Measurements from ENCODE around the gene BAG5.
"Not testable (repeated sequence)": the region's sequence is repeated elsewhere in the genome, so short reads cannot be mapped to it uniquely, and the experiment has no call there.

BAG5 gene

GRCh38 chr14:103526247-103526913 lies 36.1 kb downstream of the BAG5 start:
- no peak for DNase-seq (ENCODE audit: low spot score)
- H4K91ac ChIP-seq (ENCODE audit: low read depth, low read length, poor library complexity) = no peak overlapping the region
- peak overlapping the region; percentile 56 for H3K18ac ChIP-seq (ENCODE audit: low read length)
- no peak overlapping the region for H2BK15ac ChIP-seq (ENCODE audit: low read length)
- H3K36me3 ChIP-seq (replicated peaks in 1 of 2; ENCODE audit: control insufficient read depth in 2 of 2, insufficient read depth in 2 of 2, low read length in 2 of 2) = peaks cover 0 to 12% of the 10 kb centered on the region in 2 donors
- H3K4me2 ChIP-seq (ENCODE audit: insufficient read depth, low read length, poor library complexity, severe bottlenecking) = no peak overlapping the region
- peaks cover 21 to 39% of the 10 kb centered on the region in 2 donors for H3K4me1 ChIP-seq (ENCODE audit: control insufficient read depth in 2 of 2, insufficient read depth in 1 of 2, low read depth in 1 of 2, low read length in 2 of 2)
- no peak overlapping the region for H3K14ac ChIP-seq (ENCODE audit: low read length)
- H3K79me1 ChIP-seq (ENCODE audit: low read depth, low read length) = peaks cover 20% of the 10 kb centered on the region
- no peak overlapping the region for H3K9ac ChIP-seq (ENCODE audit: low read depth, low read length, poor library complexity)
- H2BK120ac ChIP-seq (ENCODE audit: low read depth, low read length) = no peak overlapping the region
- H3K27me3 ChIP-seq (ENCODE audit: control insufficient read depth in 3 of 3, insufficient read depth in 3 of 3, low read depth in 1 of 3, low read length in 3 of 3) = peaks cover 0 to 18% (median 2%) of the 10 kb centered on the region in 3 experiments
- WGBS, 2 donors (ENCODE audit: extremely low coverage in 2 of 2, insufficient read length in 2 of 2, insufficient replicate concordance in 1 of 2) = no CpG with 5 or more reads among the region's 8 CpGs
- no peak overlapping the region for H3K4ac ChIP-seq (ENCODE audit: low read length)
- H2BK5ac ChIP-seq (ENCODE audit: low read length) = no peak overlapping the region
- peak overlapping the region; percentile 51 for H3K23ac ChIP-seq (ENCODE audit: low read depth, low read length, poor library complexity)
- H3K4me3 ChIP-seq (ENCODE audit: low read length in 2 of 2) = no peak overlapping the region
- H2AFZ ChIP-seq (ENCODE audit: low read length) = no peak overlapping the region
- H4K8ac ChIP-seq (ENCODE audit: low read depth, low read length) = no peak overlapping the region
- no peaks in the 10 kb centered on the region for H3K9me3 ChIP-seq (replicated peaks in 1 of 2; ENCODE audit: control insufficient read depth in 2 of 2, insufficient read depth in 1 of 2, low read depth in 1 of 2, low read length in 2 of 2)
- no peak overlapping the region for H2BK12ac ChIP-seq (ENCODE audit: low read length)
- H2AK5ac ChIP-seq (ENCODE audit: low read depth, low read length) = peak overlapping the region; percentile 51
- no peak overlapping the region for H3K27ac ChIP-seq (replicated peaks; ENCODE audit: low read length)

- not testable (repeated sequence) for H3K4me2 ChIP-seq (ENCODE audit: insufficient read depth, low read length, poor library complexity, severe bottlenecking); H3K18ac ChIP-seq (ENCODE audit: low read length); H3K23ac ChIP-seq (ENCODE audit: low read depth, low read length, poor library complexity); H2BK12ac ChIP-seq (ENCODE audit: low read length); H2BK5ac ChIP-seq (ENCODE audit: low read length); H2BK120ac ChIP-seq (ENCODE audit: low read depth, low read length); H3K27ac ChIP-seq (replicated peaks; ENCODE audit: low read length); H3K4me3 ChIP-seq (ENCODE audit: low read length in 2 of 2); H4K8ac ChIP-seq (ENCODE audit: low read depth, low read length); H3K9me3 ChIP-seq (replicated peaks in 1 of 2; ENCODE audit: control insufficient read depth in 2 of 2, insufficient read depth in 1 of 2, low read depth in 1 of 2, low read length in 2 of 2); H3K14ac ChIP-seq (ENCODE audit: low read length); H2AK5ac ChIP-seq (ENCODE audit: low read depth, low read length); H4K91ac ChIP-seq (ENCODE audit: low read depth, low read length, poor library complexity); DNase-seq (ENCODE audit: low spot score); H2AFZ ChIP-seq (ENCODE audit: low read length); H3K9ac ChIP-seq (ENCODE audit: low read depth, low read length, poor library complexity); H3K4ac ChIP-seq (ENCODE audit: low read length)
- H3K79me1 ChIP-seq (ENCODE audit: low read depth, low read length) = peaks cover 20% of the 10 kb centered on the region
- H2BK15ac ChIP-seq (ENCODE audit: low read length) = peak overlapping the region; percentile 58
- H3K27me3 ChIP-seq (ENCODE audit: control insufficient read depth in 3 of 3, insufficient read depth in 3 of 3, low read depth in 1 of 3, low read length in 3 of 3) = peaks cover 0 to 18% (median 2%) of the 10 kb centered on the region in 3 experiments
- H3K36me3 ChIP-seq (replicated peaks in 1 of 2; ENCODE audit: control insufficient read depth in 2 of 2, insufficient read depth in 2 of 2, low read length in 2 of 2) = peaks cover 0 to 13% of the 10 kb centered on the region in 2 donors
- H3K4me1 ChIP-seq (ENCODE audit: control insufficient read depth in 2 of 2, insufficient read depth in 1 of 2, low read depth in 1 of 2, low read length in 2 of 2) = peaks cover 24 to 42% of the 10 kb centered on the region in 2 donors
- no CpG with 5 or more reads among the region's 17 CpGs for whole genome bisulfite sequencing, 2 donors (ENCODE audit: extremely low coverage in 2 of 2, insufficient read length in 2 of 2, insufficient replicate concordance in 1 of 2)
Measured at GRCh38 chr14:103525430-103526246, 36.8 kb downstream of the BAG5 start.

DNA sequence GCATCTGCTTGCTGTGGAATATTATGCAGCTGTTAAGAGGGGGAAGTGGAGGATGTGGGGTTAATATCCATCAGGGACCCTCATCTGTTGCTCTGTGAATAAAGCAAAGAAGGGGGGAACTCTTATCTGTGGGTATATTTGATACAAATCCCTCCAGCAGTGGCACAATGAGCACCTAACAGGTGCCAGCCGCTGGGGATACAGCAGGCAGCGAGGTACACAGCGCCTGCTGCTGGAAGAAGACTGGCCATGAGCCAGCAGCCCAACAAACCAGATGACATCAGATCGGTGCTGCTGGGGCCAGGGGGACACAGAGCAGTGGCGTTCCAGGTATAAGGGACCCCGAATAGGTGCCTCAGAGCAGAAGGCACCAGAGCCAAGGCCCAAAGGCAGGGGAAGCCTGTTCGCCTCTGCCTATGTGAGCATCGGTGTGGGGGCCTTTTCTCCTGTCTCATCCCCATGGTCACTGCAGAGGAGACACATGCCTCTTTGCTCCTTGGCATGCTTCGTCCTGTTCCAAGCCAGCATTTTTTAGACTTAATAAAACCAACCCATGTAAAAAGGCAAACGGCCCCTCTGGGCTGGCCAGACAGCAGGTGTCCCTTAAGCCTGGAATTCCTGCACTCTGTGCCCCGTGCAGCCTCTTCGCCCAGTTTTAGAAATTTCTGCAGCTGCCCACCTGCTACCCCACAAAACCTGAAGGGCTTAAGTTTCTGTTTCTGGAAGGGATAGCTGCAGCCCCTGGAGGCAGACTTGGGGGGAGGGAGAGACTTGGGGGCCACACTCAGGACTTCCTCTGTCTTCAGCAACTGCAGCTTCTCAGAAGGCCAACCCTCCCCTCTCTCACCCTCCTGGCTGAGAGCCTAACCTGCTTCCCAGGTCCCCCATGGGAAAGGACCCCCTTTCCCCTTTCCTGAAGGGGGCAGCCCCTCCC lies 38.2 kb downstream of the BAG5 start:
- H3K27me3 ChIP-seq (ENCODE audit: control insufficient read depth in 3 of 3, insufficient read depth in 3 of 3, low read depth in 1 of 3, low read length in 3 of 3) = peaks cover 0 to 18% (median 2%) of the 10 kb centered on the region in 3 experiments
- no CpG with 5 or more reads among the region's 12 CpGs for WGBS, 2 donors (ENCODE audit: extremely low coverage in 2 of 2, insufficient read length in 2 of 2, insufficient replicate concordance in 1 of 2)
- H3K9me3 ChIP-seq (replicated peaks in 1 of 2; ENCODE audit: control insufficient read depth in 2 of 2, insufficient read depth in 1 of 2, low read depth in 1 of 2, low read length in 2 of 2) = no peaks in the 10 kb centered on the region
- peak overlapping the region; percentile 15 for H3K18ac ChIP-seq (ENCODE audit: low read length)
- H3K4me2 ChIP-seq (ENCODE audit: insufficient read depth, low read length, poor library complexity, severe bottlenecking) = no peak overlapping the region
- H3K23ac ChIP-seq (ENCODE audit: low read depth, low read length, poor library complexity) = no peak overlapping the region
- H4K8ac ChIP-seq (ENCODE audit: low read depth, low read length) = no peak overlapping the region
- H3K9ac ChIP-seq (ENCODE audit: low read depth, low read length, poor library complexity) = peak overlapping the region; percentile 18
- peaks cover 19 to 44% of the 10 kb centered on the region in 2 donors for H3K4me1 ChIP-seq (ENCODE audit: control insufficient read depth in 2 of 2, insufficient read depth in 1 of 2, low read depth in 1 of 2, low read length in 2 of 2)
- no peak overlapping the region for H2BK120ac ChIP-seq (ENCODE audit: low read depth, low read length)
- peak overlapping the region; percentile 67 for H2AK5ac ChIP-seq (ENCODE audit: low read depth, low read length)
- H2BK5ac ChIP-seq (ENCODE audit: low read length) = no peak overlapping the region
- peaks cover 15% of the 10 kb centered on the region for H3K79me1 ChIP-seq (ENCODE audit: low read depth, low read length)
- H3K4ac ChIP-seq (ENCODE audit: low read length) = no peak overlapping the region
- H2BK15ac ChIP-seq (ENCODE audit: low read length) = peak overlapping the region; percentile 11
- H2BK12ac ChIP-seq (ENCODE audit: low read length) = no peak overlapping the region
- no peak overlapping the region for H3K4me3 ChIP-seq (ENCODE audit: low read length in 2 of 2)
- no peak overlapping the region for H4K91ac ChIP-seq (ENCODE audit: low read depth, low read length, poor library complexity)
- H3K14ac ChIP-seq (ENCODE audit: low read length) = no peak overlapping the region
- peaks cover 12 to 20% of the 10 kb centered on the region in 2 donors for H3K36me3 ChIP-seq (replicated peaks in 1 of 2; ENCODE audit: control insufficient read depth in 2 of 2, insufficient read depth in 2 of 2, low read length in 2 of 2)
- no peak overlapping the region for H2AFZ ChIP-seq (ENCODE audit: low read length)
- no peak overlapping the region for H3K27ac ChIP-seq (replicated peaks; ENCODE audit: low read length)
- DNase-seq (ENCODE audit: low spot score) = no peak

All from neuronal stem cell (in vitro differentiated cells).